ENCODE results near the gene NUDT14. TPM values are rescaled to one million over a fixed set of nuclear protein-coding genes. Genes with fewer than 3 reads are reported as not detected.

Gene NUDT14
- total RNA-seq, 1 experiment from 2014 or later = 50.8 TPM

GRCh38 chr14:105219753-105220152, 38.6 kb upstream of the NUDT14 start:
- no TSS peak for BruUV-seq (replicated peaks)
- Histone ChIP-seq H4K20me1 (ENCODE audit: low read length) (no peaks in the 10 kb centered on the region), H3K9me3 (ENCODE audit: low read length) (no peaks in the 10 kb centered on the region), H3K4me3 (ENCODE audit: low read length) (no peak overlapping the region), H3F3A (ENCODE audit: low read length, unreplicated experiment) (no peaks in the 10 kb centered on the region), H2AFZ (ENCODE audit: low read length) (no peak overlapping the region), H3K27ac (ENCODE audit: low read length) (no peak overlapping the region), H3K9me2 (replicated peaks; ENCODE audit: low read length) (no peaks in the 10 kb centered on the region), H3K4me2 (ENCODE audit: low read length) (no peak overlapping the region), H3K4me1 (ENCODE audit: insufficient read depth, low read length) (peaks cover 8% of the 10 kb centered on the region), H3K27me3 (ENCODE audit: low read length) (no peaks in the 10 kb centered on the region), H3K36me3 (ENCODE audit: low read depth, low read length) (no peaks in the 10 kb centered on the region; the same call in none of the 2 replicates), H3K9ac (ENCODE audit: low read length) (no peak overlapping the region), H3K79me2 (ENCODE audit: low read length) (no peaks in the 10 kb centered on the region)
- ATAC-seq = no peak
- no peak for DNase-seq
- ChIA-PET CTCF (no interaction called here), POLR2A (ENCODE audit: unreplicated experiment) (no interaction called here)
- no peak for TF ChIP-seq EZH2 (IDR thresholded peaks at IDR 0.05; ENCODE audit: low read length, unreplicated experiment)
- TF ChIP-seq EZH2phosphoT487 (IDR thresholded peaks at IDR 0.05; ENCODE audit: borderline replicate concordance, low read length) = no peak
- TF ChIP-seq CTCF (conservative IDR thresholded peaks at IDR 0.05; ENCODE audit: low read depth, low read length) = no peak
- intact Hi-C loops (cut with micrococcal nuclease) = no loop called here

- no peaks in the 10 kb centered on the region for H3K79me2 ChIP-seq (ENCODE audit: low read length)
- no peaks in the 10 kb centered on the region for H3K9me2 ChIP-seq (replicated peaks; ENCODE audit: low read length)
- ChIA-PET POLR2A (ENCODE audit: unreplicated experiment) (no interaction called here), CTCF (no interaction called here)
- peaks cover 8% of the 10 kb centered on the region for H3K4me1 ChIP-seq (ENCODE audit: insufficient read depth, low read length)
- no peak overlapping the region for H3K4me3 ChIP-seq (ENCODE audit: low read length)
- BruUV-seq (replicated peaks) = no TSS peak
- no peaks in the 10 kb centered on the region for H3K27me3 ChIP-seq (ENCODE audit: low read length)
- no peaks in the 10 kb centered on the region; the same call in none of the 2 replicates for H3K36me3 ChIP-seq (ENCODE audit: low read depth, low read length)
- no peak overlapping the region for H2AFZ ChIP-seq (ENCODE audit: low read length)
- H3K9me3 ChIP-seq (ENCODE audit: low read length) = no peaks in the 10 kb centered on the region
- ATAC-seq (no peak), DNase-seq (no peak)
- TF ChIP-seq EZH2phosphoT487 (IDR thresholded peaks at IDR 0.05; ENCODE audit: borderline replicate concordance, low read length) (no peak), CTCF (conservative IDR thresholded peaks at IDR 0.05; ENCODE audit: low read depth, low read length) (no peak), EZH2 (IDR thresholded peaks at IDR 0.05; ENCODE audit: low read length, unreplicated experiment) (no peak)
- no peaks in the 10 kb centered on the region for H4K20me1 ChIP-seq (ENCODE audit: low read length)
- no peak overlapping the region for H3K4me2 ChIP-seq (ENCODE audit: low read length)
- H3K9ac ChIP-seq (ENCODE audit: low read length) = no peak overlapping the region
- H3K27ac ChIP-seq (ENCODE audit: low read length) = no peak overlapping the region
- no peaks in the 10 kb centered on the region for H3F3A ChIP-seq (ENCODE audit: low read length, unreplicated experiment)
- intact Hi-C loops (cut with micrococcal nuclease) = no loop called here
These were observed 38.0 kb upstream of the NUDT14 start for GRCh38 chr14:105219043-105219612.

GRCh38 chr14:105218611-105219010, 37.5 kb upstream of the NUDT14 start:
- Histone ChIP-seq H2AFZ (ENCODE audit: low read length) (no peak overlapping the region), H4K20me1 (ENCODE audit: low read length) (no peaks in the 10 kb centered on the region), H3F3A (ENCODE audit: low read length, unreplicated experiment) (no peaks in the 10 kb centered on the region), H3K27ac (ENCODE audit: low read length) (no peak overlapping the region), H3K27me3 (ENCODE audit: low read length) (no peaks in the 10 kb centered on the region), H3K36me3 (ENCODE audit: low read depth, low read length) (no peaks in the 10 kb centered on the region; the same call in none of the 2 replicates), H3K4me1 (ENCODE audit: insufficient read depth, low read length) (peaks cover 6% of the 10 kb centered on the region), H3K9ac (ENCODE audit: low read length) (no peak overlapping the region), H3K9me2 (replicated peaks; ENCODE audit: low read length) (no peaks in the 10 kb centered on the region), H3K79me2 (ENCODE audit: low read length) (no peaks in the 10 kb centered on the region), H3K4me2 (ENCODE audit: low read length) (no peak overlapping the region), H3K9me3 (ENCODE audit: low read length) (no peaks in the 10 kb centered on the region), H3K4me3 (ENCODE audit: low read length) (no peak overlapping the region)
- ChIA-PET CTCF (no interaction called here), POLR2A (ENCODE audit: unreplicated experiment) (no interaction called here)
- ATAC-seq = no peak
- BruUV-seq (replicated peaks) = no TSS peak
- no peak for TF ChIP-seq EZH2 (IDR thresholded peaks at IDR 0.05; ENCODE audit: low read length, unreplicated experiment)
- TF ChIP-seq EZH2phosphoT487 (IDR thresholded peaks at IDR 0.05; ENCODE audit: borderline replicate concordance, low read length) = no peak
- no peak for TF ChIP-seq CTCF (conservative IDR thresholded peaks at IDR 0.05; ENCODE audit: low read depth, low read length)
- DNase-seq = no peak
- intact Hi-C loops (cut with micrococcal nuclease) = no loop called here

All from PC-3 (cell line).